ENCODE results near the gene DPYSL4. TPM values are rescaled to one million over a fixed set of nuclear protein-coding genes. Genes with fewer than 3 reads are reported as not detected.

Gene DPYSL4
- total RNA-seq, 1 experiment from 2014 or later = 26.3 TPM

GRCh38 chr10:132165416-132165980, 21.2 kb upstream of the DPYSL4 start:
- no peak overlapping the region for H4K8ac ChIP-seq (replicated peaks; ENCODE audit: insufficient read length, low read depth, low read length)
- no peak overlapping the region for H3T11ph ChIP-seq (ENCODE audit: low read length)
- H2BK20ac ChIP-seq (ENCODE audit: low read depth, low read length, poor library complexity, severe bottlenecking) = no peak overlapping the region
- H3K9me3 ChIP-seq (ENCODE audit: control insufficient read depth, low read depth, low read length) = no peaks in the 10 kb centered on the region
- H2BK12ac ChIP-seq (ENCODE audit: insufficient read length, low read depth, low read length) = no peak overlapping the region
- H3K23ac ChIP-seq (ENCODE audit: insufficient read length, low read depth, low read length) = no peak overlapping the region
- H4K20me1 ChIP-seq (ENCODE audit: control insufficient read depth, insufficient read depth, insufficient read length) = no peaks in the 10 kb centered on the region
- no peak overlapping the region for H4K91ac ChIP-seq (ENCODE audit: insufficient read length, low read depth, low read length)
- no peaks in the 10 kb centered on the region for H3K9me3 Mint-ChIP-seq
- no peak overlapping the region for H3K9ac ChIP-seq (ENCODE audit: extremely low read depth, insufficient read length, low read length)
- H3K27ac ChIP-seq (ENCODE audit: insufficient read length, low read depth, low read length) = no peak overlapping the region
- no peak overlapping the region for H2BK15ac ChIP-seq (ENCODE audit: low read depth, low read length)
- no peak overlapping the region for H3K27ac Mint-ChIP-seq
- H3K36me3 Mint-ChIP-seq (ENCODE audit: insufficient read depth in 1 of 3, low read depth in 3 of 3) = no peaks in the 10 kb centered on the region
- no peak overlapping the region for H2BK5ac ChIP-seq (ENCODE audit: insufficient read length, low read length)
- no peak for DNase-seq
- no peaks in the 10 kb centered on the region for H3K79me1 ChIP-seq (ENCODE audit: insufficient read depth, low read depth, low read length, poor library complexity, severe bottlenecking)
- H3K79me2 ChIP-seq (ENCODE audit: insufficient read depth, low read length) = no peaks in the 10 kb centered on the region
- H3K4me2 ChIP-seq (ENCODE audit: insufficient read depth, insufficient read length, low read length) = no peak overlapping the region
- no peak overlapping the region for H4K5ac ChIP-seq (ENCODE audit: insufficient read length, low read depth, low read length)
- TF ChIP-seq CTCF (conservative IDR thresholded peaks at IDR 0.05) = no peak
- no peaks in the 10 kb centered on the region for H3K27me3 ChIP-seq (ENCODE audit: insufficient read depth, low read length)
- H3K56ac ChIP-seq (ENCODE audit: insufficient read length, low read depth, low read length) = no peak overlapping the region
- H3K4me1 ChIP-seq (ENCODE audit: insufficient read depth, low read length) = no peaks in the 10 kb centered on the region; the same call in 1 of the 2 replicates
- no peak overlapping the region for H2BK120ac ChIP-seq (ENCODE audit: low read depth, low read length, poor library complexity, severe bottlenecking)
- H2AK5ac ChIP-seq (ENCODE audit: insufficient read length, low read length) = no peak overlapping the region
- H3K27me3 Mint-ChIP-seq (ENCODE audit: low read depth) = peaks cover 7% of the 10 kb centered on the region
- peaks cover 14 to 24% of the 10 kb centered on the region in 2 experiments for H3K4me1 Mint-ChIP-seq
- no peak overlapping the region for H3K4ac ChIP-seq (ENCODE audit: low read depth, low read length)
- no peak overlapping the region for H2AFZ ChIP-seq (ENCODE audit: low read length)
- no peak overlapping the region for H3K18ac ChIP-seq (ENCODE audit: insufficient read length, low read depth, low read length)
- no CpG with 5 or more reads among the region's 21 CpGs for WGBS (ENCODE audit: extremely low coverage, insufficient read length, low lambda C conversion rate)
- H3K14ac ChIP-seq (ENCODE audit: insufficient read depth, low read length) = no peak overlapping the region
- H3K4me3 Mint-ChIP-seq = no peak overlapping the region
- no peaks in the 10 kb centered on the region for H3K23me2 ChIP-seq (ENCODE audit: insufficient read length, low read depth, low read length, poor library complexity, severe bottlenecking)

All from H9 (cell line).